Limb (tissue), 2 donors: ENCODE data around the gene USO1.
"Not testable (repeated sequence)": the region's sequence is repeated elsewhere in the genome, so short reads cannot be mapped to it uniquely, and the experiment has no call there.

Source experiments
- DNase-seq, 2 donors: peaks; one replicate each; pipeline ENCODE4 v3.0.0-alpha.2; 2016; ENCODE audit errors: extremely low spot score in 2 of 2

The USO1 gene

GRCh38 chr4:75710246-75710645 is 14.1 kb upstream of the USO1 start:
- no peak for DNase-seq

GRCh38 chr4:75714011-75714410 is 10.4 kb upstream of the USO1 start:
- DNase-seq, result no peak

GRCh38 chr4:75714704-75715103 is 9.7 kb upstream of the USO1 start:
- DNase-seq, result no peak

- no peak for DNase-seq
These were observed 9.1 kb upstream of the USO1 start for GRCh38 chr4:75715105-75715799.

GRCh38 chr4:75716054-75716453 is 8.3 kb upstream of the USO1 start:
- DNase-seq, result not testable (repeated sequence)

GRCh38 chr4:75717408-75717807 is 7.0 kb upstream of the USO1 start:
- DNase-seq, result no peak

- DNase-seq, result no peak
These were observed 5.8 kb upstream of the USO1 start for GRCh38 chr4:75718529-75718928.

- no peak for DNase-seq
These were observed 2.0 kb upstream of the USO1 start for GRCh38 chr4:75722417-75722816.

GRCh38 chr4:75723163-75724065 is 963 bp upstream of the USO1 start:
- DNase-seq, result peak; percentile 35 to 49

- DNase-seq, result peak; percentile 73 to 85
These were observed 719 bp downstream of the USO1 start for GRCh38 chr4:75724867-75725724.

- DNase-seq, result not testable (repeated sequence)
These were observed 1.7 kb downstream of the USO1 start for GRCh38 chr4:75725942-75726538.

- no peak for DNase-seq
These were observed 2.2 kb downstream of the USO1 start for GRCh38 chr4:75726577-75726976.

GRCh38 chr4:75727073-75727472 is 2.7 kb downstream of the USO1 start:
- DNase-seq, result no peak

- no peak for DNase-seq
These were observed 5.5 kb downstream of the USO1 start for GRCh38 chr4:75729836-75730235.

- no peak for DNase-seq
These were observed 9.0 kb downstream of the USO1 start for GRCh38 chr4:75733369-75733768.

GRCh38 chr4:75735525-75735924 is 11.1 kb downstream of the USO1 start:
- DNase-seq, result no peak

- DNase-seq, result no peak
These were observed 12.5 kb downstream of the USO1 start for GRCh38 chr4:75736862-75737261.

- DNase-seq, result no peak
These were observed 13.0 kb downstream of the USO1 start for GRCh38 chr4:75737398-75737797.

- no peak for DNase-seq
These were observed 16.6 kb downstream of the USO1 start for GRCh38 chr4:75741027-75741426.

- no peak for DNase-seq
These were observed 18.1 kb downstream of the USO1 start for GRCh38 chr4:75742451-75742850.

- no peak for DNase-seq
These were observed 20.8 kb downstream of the USO1 start for GRCh38 chr4:75745161-75745560.
